ENCODE data around the gene ADARB2.

GRCh38 chr10:1323951-1324350 lies 413.4 kb downstream of the ADARB2 start:
- TF ChIP-seq CTCF (IDR thresholded peaks at IDR 0.05), result no peak
- no peak for TF ChIP-seq ZFX (IDR thresholded peaks at IDR 0.05; ENCODE audit: borderline replicate concordance)
